ENCODE results near the gene PAQR6.

PAQR6 gene

GRCh38 chr1:156263288-156263655, 15.4 kb upstream of the PAQR6 start:
- no peak for DNase-seq (ENCODE audit: low spot score)

- DNase-seq (ENCODE audit: low spot score) = no peak
Observed at GRCh38 chr1:156262461-156263287, 14.8 kb upstream of the PAQR6 start.

GRCh38 chr1:156260896-156261295, 13.0 kb upstream of the PAQR6 start:
- no peak for DNase-seq (ENCODE audit: low spot score)

DNA sequence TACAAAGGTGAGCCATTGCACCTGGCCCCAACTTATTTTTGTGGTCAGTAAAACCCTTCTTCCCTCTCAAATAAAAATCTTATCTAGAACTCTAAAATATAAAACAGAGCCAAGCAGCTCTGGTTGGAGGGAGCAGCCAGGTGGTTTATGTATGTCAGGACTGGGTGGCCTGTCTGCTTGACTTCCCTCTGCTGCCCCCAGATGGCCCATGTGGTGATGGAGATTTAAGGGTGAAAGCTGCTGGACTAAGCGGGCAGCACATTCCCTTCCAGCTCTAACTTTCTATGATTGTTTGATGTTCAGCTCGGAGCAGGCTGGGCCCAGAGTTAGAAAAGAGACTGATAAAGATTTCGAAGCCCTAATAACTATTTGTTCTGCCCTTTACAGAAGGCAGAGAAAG, 11.9 kb upstream of the PAQR6 start:
- DNase-seq (ENCODE audit: low spot score) = no peak

DNA sequence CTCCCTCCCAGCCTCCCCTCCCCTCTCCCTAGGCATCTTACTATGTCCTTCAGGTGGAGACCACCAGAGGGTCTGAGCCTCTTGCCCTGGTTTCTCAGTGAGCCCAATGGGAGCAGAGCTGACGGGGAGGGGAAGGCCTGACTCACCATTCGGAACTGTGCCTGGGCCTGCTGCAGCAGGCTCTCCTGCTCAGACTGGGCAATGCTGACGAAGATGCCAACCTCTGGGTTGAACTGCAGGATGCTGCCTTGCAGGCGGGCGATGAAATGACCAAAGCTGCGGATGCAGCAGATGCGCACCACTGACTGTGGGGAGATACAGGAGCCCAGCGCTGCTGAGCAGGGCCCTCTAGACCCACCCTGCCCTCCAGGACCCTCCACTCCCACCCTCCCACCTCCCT, 11.0 kb upstream of the PAQR6 start:
- DNase-seq (ENCODE audit: low spot score) = no peak

- DNase-seq (ENCODE audit: low spot score) = no peak
Observed at GRCh38 chr1:156257711-156258110, 9.9 kb upstream of the PAQR6 start.

DNA sequence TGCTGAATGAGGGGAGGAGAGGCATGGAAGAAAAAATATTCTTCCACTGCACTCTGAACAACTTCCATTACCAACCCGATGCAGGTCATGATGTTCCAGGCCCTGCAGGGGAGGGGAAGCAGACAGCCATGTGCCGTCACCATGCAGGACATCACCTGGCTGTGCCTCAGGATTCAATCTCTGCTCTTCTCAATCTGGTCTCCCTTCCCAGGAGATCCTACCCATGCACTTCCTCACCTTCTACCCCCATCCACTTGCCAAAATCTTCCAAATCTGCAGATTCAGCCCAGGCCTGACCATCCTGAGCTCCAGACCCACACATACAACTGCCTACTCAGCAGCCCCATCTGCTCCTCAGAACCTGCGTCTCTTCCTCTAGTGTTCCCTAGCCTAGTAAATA, 5.8 kb upstream of the PAQR6 start:
- DNase-seq (ENCODE audit: low spot score) = no peak

GRCh38 chr1:156251527-156251926, 3.7 kb upstream of the PAQR6 start:
- no peak for DNase-seq (ENCODE audit: low spot score)

GRCh38 chr1:156249593-156249992, 1.7 kb upstream of the PAQR6 start:
- no peak for DNase-seq (ENCODE audit: low spot score)

GRCh38 chr1:156248323-156248683, 447 bp upstream of the PAQR6 start:
- DNase-seq (ENCODE audit: low spot score) = no peak

DNA sequence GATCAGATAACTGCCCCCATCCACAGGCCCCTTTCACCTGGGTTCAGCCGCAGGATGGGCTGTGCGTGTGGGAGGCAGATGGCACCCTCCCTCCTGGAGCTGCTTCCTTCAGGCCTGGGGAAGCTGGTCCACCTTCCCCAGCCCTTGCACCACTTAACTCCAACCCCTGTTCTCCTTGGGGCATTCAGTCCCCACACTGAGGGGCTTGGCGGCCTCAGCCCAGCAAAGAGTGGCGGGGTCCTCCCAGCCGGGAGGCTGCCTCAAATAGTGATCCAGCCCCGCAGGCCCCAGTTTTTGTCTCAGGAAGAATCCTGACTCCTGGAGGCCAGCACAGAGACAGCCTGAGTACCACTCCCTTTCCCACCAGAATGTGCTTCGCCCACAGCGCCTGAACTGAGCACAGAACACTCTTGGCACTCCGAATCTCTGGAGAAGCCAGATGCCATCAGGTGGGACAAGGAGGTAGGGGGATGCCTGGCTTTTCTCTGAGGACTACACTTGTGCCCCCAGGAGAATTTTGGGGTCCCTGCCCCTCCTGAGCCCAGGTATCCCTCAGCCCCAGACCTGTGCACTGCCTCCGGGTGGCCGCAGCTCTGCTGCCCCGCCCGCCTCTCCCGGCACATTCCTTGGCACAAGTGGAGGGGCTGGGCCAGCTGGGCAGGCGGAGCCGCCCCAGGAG, 936 bp downstream of the PAQR6 start:
- no peak for DNase-seq (ENCODE audit: low spot score)

DNA sequence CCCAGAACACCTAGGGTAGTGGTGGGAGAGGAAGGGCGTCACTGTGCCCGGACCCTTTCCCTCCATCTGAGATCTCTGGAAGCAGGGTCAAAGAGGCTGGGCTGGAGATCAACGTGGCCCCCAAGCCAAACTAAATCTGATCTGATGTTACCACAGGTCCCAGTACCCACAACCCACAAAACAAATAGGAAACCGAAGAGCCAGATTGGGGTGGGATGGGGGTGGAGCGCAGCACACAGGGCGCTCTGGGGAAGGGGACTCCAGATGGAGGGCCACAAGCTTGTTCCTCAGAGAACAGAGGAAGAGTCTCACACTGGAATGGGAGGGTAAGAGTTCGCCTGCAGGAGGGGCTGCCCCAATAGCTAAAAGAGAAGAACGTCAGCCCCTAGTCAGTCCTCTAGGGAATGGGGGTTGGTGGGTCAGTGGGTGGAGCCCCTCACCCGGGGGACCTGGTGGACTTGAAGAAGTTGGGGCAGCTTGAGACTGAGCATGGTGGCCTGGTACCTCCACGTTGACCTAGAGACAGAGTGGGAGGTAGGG, 1.5 kb downstream of the PAQR6 start:
- no peak for DNase-seq (ENCODE audit: low spot score)

DNA sequence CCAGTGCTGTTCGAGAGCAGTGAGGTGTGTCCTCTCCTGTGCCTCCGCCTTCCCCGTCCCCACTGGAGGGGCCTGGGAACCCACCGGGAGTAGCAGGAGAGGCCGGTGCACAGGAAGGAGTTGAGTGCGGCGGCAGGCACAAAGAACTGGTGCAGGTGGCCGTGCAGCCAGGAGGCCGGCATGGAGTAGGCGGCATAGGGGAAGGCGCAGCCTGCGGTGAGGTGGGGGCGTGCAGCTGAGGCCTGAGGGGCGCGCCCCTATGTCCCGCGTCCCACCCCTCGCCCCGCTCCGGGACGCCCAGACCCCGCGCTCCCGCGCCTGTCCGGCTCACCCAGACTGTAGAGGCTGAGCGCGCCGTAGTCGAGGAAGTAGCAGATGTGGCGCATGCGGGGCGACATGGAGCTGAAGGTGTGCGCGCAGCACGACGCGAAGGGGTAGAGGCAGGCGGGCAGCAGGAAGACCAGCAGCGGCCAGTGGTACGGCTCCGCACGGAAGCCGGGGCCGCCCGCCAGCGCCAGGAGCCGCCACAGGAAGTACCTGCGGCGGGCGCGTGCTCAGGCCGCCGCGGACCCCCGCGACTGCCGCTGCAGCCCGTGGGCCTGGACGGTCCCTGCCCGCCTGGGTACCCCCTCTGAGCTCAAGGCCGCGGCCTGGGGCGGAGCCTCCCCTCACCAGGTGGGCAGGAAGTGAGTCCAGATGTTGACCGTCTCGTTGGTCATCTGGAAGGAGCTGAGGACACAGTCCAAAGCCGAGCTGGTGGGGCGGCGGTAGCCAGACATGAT, 2.2 kb downstream of the PAQR6 start:
- no peak for DNase-seq (ENCODE audit: low spot score)

GRCh38 chr1:156244712-156245111, 3.1 kb downstream of the PAQR6 start:
- DNase-seq (ENCODE audit: low spot score) = no peak

- no peak for DNase-seq (ENCODE audit: low spot score)
Observed at GRCh38 chr1:156244126-156244525, 3.7 kb downstream of the PAQR6 start.

GRCh38 chr1:156242738-156243137, 5.1 kb downstream of the PAQR6 start:
- no peak for DNase-seq (ENCODE audit: low spot score)

- no peak for DNase-seq (ENCODE audit: low spot score)
Observed at GRCh38 chr1:156241926-156242325, 5.9 kb downstream of the PAQR6 start, which contains the start of gene BGLAP. BGLAP (plus strand) TSS chr1:156242184; CDS start chr1:156242232, 48 bp downstream.

- DNase-seq (ENCODE audit: low spot score) = no peak
Observed at GRCh38 chr1:156241311-156241811, 6.5 kb downstream of the PAQR6 start.

GRCh38 chr1:156238248-156238647, 9.6 kb downstream of the PAQR6 start:
- DNase-seq (ENCODE audit: low spot score) = no peak

DNA sequence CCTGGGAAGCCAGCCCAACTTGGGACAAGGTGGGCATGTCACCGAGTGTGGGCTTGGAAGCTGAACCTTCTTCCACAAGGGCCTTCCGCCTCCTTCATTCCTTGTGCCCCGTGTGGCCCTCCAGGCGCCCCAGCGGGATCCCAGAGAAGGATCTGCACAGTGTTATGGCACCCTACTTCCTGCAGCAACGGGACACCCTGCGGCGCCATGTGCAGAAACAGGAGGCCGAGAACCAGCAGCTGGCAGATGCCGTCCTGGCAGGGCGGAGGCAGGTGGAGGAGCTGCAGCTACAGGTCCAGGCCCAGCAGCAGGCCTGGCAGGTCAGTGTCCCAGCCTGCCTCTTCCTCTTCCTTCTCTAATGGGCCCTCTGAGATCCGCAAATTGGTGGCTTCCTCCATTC, 11.7 kb downstream of the PAQR6 start:
- DNase-seq (ENCODE audit: low spot score) = no peak

DNA sequence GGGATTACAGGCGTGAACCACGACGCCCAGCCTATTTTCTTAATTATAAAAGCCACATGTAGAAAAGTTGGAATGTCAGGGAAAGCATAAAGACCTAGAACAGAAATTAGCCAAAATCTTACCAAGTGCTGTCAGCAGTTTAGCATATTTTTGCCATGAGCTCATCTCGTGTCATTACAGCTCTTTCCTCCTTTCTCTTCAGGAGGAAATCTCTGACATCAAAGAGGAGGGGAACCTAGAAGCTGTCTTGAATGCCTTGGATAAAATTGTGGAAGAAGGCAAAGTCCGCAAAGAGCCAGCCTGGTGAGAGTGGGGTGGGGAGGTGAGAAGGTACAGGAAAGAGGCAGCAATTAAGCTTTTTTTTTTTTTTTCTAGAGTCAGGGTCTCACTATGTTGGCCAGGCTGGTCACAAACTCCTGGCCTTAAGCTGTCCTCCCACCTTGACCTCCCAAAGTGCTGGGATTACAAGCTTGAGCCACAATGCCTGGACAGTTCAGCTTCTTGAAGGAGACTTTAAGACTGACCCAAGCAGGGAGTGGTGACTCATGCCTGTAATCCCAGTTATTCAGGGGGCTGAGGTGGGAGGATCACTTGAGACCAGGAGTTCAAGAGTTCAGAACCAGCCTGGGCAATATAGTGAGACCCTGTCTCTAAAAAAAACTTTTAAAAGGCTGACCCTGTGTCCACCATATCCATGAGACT, 14.3 kb downstream of the PAQR6 start:
- DNase-seq (ENCODE audit: low spot score) = no peak

Measured in HuH-7 (cell line).